HepG2 (cell line): Measurements from ENCODE around the gene OR2F1. TPM values are rescaled to one million over a fixed set of nuclear protein-coding genes. Genes with fewer than 3 reads are reported as not detected.

Experiments
- BATF2 ChIP-seq: sonication (generic); formaldehyde crosslinking; IDR thresholded peaks from 2 replicates; pipeline ENCODE4 v1.8.0; 2022; ENCODE audit warnings: mild to moderate bottlenecking, missing genetic modification reagents, moderate library complexity
- BCL3 ChIP-seq: sonication (generic); formaldehyde crosslinking; IDR thresholded peaks from 2 replicates; pipeline ENCODE4 v1.5.1; 2020; ENCODE audit warnings: mild to moderate bottlenecking, missing genetic modification reagents, moderate library complexity
- HMG20A ChIP-seq: IDR thresholded peaks from 2 replicates; pipeline ENCODE4 v1.6.1; 2016; ENCODE audit warnings: borderline replicate concordance
- HNRNPUL1 ChIP-seq: fragments of 200-400 bp; formaldehyde crosslinking; IDR thresholded peaks from 2 replicates; pipeline ENCODE4 v1.6.1; 2017; ENCODE audit warnings: low read depth, mild to moderate bottlenecking, low read length, moderate library complexity
- IRF1 ChIP-seq: sonication (generic); formaldehyde crosslinking; IDR thresholded peaks from 2 replicates; pipeline ENCODE4 v1.4.0; 2020; ENCODE audit warnings: low read depth, mild to moderate bottlenecking, missing genetic modification reagents
- SMARCC2 ChIP-seq: fragments of 450-650 bp; IDR thresholded peaks from 2 replicates; pipeline ENCODE4 v1.6.1; 2017; ENCODE audit warnings: antibody characterized with exemption, mild to moderate bottlenecking
- ZBTB7B ChIP-seq: sonication (generic); formaldehyde crosslinking; IDR thresholded peaks from 2 replicates; pipeline ENCODE4 v1.4.0; 2020; ENCODE audit warnings: missing genetic modification reagents
- ZMYM4 ChIP-seq: sonication (generic); formaldehyde crosslinking; IDR thresholded peaks from 2 replicates; pipeline ENCODE4 v1.8.1; 2023; ENCODE audit warnings: mild to moderate bottlenecking, missing genetic modification reagents
- ZNF644 ChIP-seq: IDR thresholded peaks from 2 replicates; pipeline ENCODE4 v1.6.1; 2016; ENCODE audit warnings: low read depth
- ZNF674 ChIP-seq: sonication (generic); formaldehyde crosslinking; IDR thresholded peaks from 2 replicates; pipeline ENCODE4 v1.5.0; 2020; ENCODE audit warnings: low read depth, mild to moderate bottlenecking, missing genetic modification reagents
- polyA plus RNA-seq, 8 experiments: library from polyadenylated mRNA; depleted of rRNA in 3 of 8; stranded (reverse) in 7 of 8; unstranded in 1 of 8; fragments of >200 nt; fragmentation: Illumina TruSeq in 4 of 8; extraction: Trizol in 4 of 8; gene quantifications; 2 replicates each; pipeline versions ENCODE4 v1.2.1 to v1.2.3, GENCODE V29; 2011 to 2016; ENCODE audit warnings: low read depth in 4 of 8, missing spikeins in 1 of 8, mixed read lengths in 1 of 8; ENCODE audit not compliant: insufficient read depth in 1 of 8
- total RNA-seq, 5 experiments: library from RNA; depleted of rRNA; stranded (reverse); fragments of >200 nt; fragmentation: Illumina TruSeq; extraction: Trizol; gene quantifications; 2 replicates each; pipeline ENCODE4 v1.2.3, GENCODE V29; 2016; ENCODE audit warnings: low read depth in 1 of 5
- TF ChIP-seq, protein P1 (sequence below): sonication (generic); formaldehyde crosslinking; IDR thresholded peaks from 2 replicates; pipeline ENCODE4 v1.4.0; 2020; ENCODE audit warnings: mild to moderate bottlenecking, missing genetic modification reagents
- TF ChIP-seq, protein P2 (sequence below): sonication (generic); formaldehyde crosslinking; IDR thresholded peaks from 2 replicates; pipeline ENCODE4 v1.4.0; 2020; ENCODE audit warnings: mild to moderate bottlenecking, missing genetic modification reagents

Gene OR2F1
- total and polyA plus RNA-seq, 2 of the 13 experiments (the other 11 are each of a cell fraction or from before 2014, with no cell fraction given): 0.36 to 1.5 TPM

DNA sequence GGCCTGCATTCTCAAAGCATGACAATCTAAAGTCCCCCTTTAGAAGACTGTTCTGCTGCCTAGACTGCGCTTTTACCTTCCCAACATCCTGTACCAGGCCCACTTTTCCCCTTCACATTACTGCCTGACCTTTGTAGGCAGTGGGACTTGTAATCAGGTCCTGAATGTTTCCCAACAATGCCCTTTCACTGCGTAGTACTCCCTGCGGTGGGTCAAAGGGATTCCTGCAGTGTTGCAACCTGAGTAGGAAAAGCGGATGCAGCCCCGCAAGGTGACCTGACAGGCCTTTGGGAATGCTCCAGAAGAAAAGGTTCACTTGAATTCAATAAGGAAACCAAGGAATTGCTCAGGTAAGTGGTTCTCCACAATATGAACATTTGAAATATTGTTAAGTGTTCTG is 47.7 kb upstream of the OR2F1 start (continued):
- TF ChIP-seq, protein P1, sequence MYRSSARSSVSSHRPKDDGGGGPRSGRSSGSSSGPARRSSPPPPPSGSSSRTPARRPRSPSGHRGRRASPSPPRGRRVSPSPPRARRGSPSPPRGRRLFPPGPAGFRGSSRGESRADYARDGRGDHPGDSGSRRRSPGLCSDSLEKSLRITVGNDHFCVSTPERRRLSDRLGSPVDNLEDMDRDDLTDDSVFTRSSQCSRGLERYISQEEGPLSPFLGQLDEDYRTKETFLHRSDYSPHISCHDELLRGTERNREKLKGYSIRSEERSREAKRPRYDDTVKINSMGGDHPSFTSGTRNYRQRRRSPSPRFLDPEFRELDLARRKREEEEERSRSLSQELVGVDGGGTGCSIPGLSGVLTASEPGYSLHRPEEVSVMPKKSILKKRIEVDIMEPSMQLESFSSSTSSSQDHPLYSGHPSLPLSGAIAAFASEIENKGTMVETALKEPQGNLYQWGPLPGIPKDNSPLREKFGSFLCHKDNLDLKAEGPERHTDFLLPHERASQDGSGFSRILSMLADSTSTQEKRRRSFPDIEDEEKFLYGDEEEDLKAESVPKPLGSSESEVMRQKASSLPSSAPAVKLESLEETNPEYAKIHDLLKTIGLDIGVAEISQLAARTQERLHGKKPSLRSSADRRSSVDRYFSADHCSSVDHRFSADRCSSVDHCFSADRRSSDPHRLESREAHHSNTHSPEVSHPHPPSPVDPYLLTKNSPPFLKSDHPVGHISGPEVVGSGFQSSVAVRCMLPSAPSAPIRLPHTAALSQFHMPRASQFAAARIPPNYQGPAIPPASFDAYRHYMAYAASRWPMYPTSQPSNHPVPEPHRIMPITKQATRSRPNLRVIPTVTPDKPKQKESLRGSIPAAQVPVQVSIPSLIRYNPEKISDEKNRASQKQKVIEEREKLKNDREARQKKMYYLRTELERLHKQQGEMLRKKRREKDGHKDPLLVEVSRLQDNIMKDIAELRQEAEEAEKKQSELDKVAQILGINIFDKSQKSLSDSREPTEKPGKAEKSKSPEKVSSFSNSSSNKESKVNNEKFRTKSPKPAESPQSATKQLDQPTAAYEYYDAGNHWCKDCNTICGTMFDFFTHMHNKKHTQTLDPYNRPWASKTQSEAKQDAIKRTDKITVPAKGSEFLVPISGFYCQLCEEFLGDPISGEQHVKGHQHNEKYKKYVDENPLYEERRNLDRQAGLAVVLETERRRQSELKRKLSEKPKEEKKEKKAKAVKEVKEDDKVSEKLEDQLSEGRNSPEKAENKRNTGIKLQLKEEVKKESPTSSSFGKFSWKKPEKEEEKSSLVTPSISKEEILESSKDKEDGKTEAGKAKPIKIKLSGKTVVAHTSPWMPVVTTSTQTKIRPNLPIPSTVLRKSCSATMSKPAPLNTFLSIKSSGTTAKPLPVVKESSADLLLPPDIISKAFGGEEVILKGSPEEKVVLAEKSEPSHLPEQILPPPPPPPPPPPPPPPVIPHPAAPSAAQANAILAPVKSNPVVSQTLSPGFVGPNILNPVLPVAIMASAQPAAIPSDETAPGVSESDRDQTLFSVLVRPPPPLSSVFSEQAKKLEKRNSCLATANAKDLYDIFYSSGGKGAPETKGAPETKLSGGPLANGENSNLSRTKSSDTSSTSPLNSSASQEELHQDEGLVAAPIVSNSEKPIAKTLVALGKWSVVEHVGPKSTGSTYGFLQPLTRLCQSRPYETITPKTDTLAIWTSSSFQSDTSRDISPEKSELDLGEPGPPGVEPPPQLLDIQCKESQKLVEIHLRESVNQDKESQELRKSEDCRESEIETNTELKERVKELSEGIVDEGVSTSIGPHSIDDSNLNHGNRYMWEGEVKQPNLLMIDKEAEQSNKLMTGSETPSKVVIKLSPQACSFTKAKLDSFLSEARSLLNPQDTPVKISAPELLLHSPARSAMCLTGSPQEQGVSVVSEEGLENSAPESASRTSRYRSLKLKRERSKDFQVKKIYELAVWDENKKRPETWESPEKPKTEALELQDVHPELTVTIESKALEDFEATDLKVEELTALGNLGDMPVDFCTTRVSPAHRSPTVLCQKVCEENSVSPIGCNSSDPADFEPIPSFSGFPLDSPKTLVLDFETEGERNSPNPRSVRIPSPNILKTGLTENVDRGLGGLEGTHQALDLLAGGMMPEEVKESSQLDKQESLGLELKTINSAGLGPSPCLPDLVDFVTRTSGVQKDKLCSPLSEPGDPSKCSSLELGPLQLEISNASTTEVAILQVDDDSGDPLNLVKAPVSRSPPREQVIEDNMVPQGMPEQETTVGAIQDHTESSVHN (CRISPR knock-in tag): no peak
- TF ChIP-seq HNRNPUL1: no peak
- TF ChIP-seq BATF2 (CRISPR knock-in tag): no peak
- TF ChIP-seq SMARCC2: no peak
- peak; percentile 96 for TF ChIP-seq HMG20A (CRISPR knock-in tag)
- peak; percentile 88 for TF ChIP-seq ZMYM4 (CRISPR knock-in tag)
- no peak for TF ChIP-seq IRF1 (CRISPR knock-in tag)
- TF ChIP-seq, protein P2, sequence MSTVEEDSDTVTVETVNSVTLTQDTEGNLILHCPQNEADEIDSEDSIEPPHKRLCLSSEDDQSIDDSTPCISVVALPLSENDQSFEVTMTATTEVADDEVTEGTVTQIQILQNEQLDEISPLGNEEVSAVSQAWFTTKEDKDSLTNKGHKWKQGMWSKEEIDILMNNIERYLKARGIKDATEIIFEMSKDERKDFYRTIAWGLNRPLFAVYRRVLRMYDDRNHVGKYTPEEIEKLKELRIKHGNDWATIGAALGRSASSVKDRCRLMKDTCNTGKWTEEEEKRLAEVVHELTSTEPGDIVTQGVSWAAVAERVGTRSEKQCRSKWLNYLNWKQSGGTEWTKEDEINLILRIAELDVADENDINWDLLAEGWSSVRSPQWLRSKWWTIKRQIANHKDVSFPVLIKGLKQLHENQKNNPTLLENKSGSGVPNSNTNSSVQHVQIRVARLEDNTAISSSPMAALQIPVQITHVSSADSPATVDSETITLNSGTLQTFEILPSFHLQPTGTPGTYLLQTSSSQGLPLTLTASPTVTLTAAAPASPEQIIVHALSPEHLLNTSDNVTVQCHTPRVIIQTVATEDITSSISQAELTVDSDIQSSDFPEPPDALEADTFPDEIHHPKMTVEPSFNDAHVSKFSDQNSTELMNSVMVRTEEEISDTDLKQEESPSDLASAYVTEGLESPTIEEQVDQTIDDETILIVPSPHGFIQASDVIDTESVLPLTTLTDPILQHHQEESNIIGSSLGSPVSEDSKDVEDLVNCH (CRISPR knock-in tag): no peak
- TF ChIP-seq BCL3 (CRISPR knock-in tag): no peak
- TF ChIP-seq ZNF674: no peak
- peak; percentile 85 for TF ChIP-seq ZNF644 (CRISPR knock-in tag)
- TF ChIP-seq ZBTB7B (CRISPR knock-in tag): peak; percentile 95
